GM12874 (cell line): ENCODE measurements around the gene NANOGP8.

ENCODE experiments used
- CTCF ChIP-seq: IDR thresholded peaks from 2 replicates; pipeline ENCODE4 v1.5.1; 2011; ENCODE audit warnings: low read depth, mild to moderate bottlenecking, control low read depth, low read length, moderate library complexity; ENCODE audit not compliant: insufficient read depth

The NANOGP8 gene

GRCh38 chr15:35047996-35048395 lies 37.1 kb downstream of the NANOGP8 start:
- TF ChIP-seq CTCF = no peak

- TF ChIP-seq CTCF = no peak
These were observed 37.6 kb downstream of the NANOGP8 start for GRCh38 chr15:35047528-35047927.

DNA sequence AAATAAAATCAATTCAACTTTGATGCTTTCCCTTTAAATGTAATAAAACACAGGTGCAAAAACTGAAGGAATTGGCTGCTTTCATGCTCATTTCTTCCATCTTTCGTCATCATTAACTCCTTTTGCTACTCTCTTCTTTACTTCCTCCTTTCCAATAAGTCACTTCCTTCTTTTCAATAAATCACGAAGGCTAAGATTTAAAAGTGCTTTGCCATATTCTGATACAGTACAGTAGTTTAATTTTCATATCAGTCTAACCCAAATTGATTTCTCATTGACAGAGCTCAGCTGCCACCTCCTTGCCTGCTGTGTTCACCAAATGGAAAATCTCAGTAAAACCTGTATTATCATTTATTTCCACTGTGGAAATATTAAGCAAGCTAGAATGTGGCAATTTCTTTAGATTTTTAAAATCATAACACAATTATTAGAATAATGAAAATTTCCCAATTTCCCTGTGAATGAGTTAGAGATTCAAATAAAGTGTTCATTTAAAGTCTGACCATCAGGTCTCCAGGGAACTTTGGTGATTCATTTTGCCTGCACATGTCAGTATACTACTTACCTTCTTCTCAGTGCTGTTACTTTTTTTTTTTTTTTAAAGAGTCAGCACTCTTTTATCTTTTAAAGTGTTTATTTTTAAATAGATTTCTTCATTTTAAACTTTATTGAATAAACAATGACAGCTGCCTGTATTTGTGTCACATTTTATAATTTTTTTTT lies 41.6 kb downstream of the NANOGP8 start:
- TF ChIP-seq CTCF = no peak

GRCh38 chr15:35040339-35041255 lies 44.5 kb downstream of the NANOGP8 start:
- no peak for TF ChIP-seq CTCF

DNA sequence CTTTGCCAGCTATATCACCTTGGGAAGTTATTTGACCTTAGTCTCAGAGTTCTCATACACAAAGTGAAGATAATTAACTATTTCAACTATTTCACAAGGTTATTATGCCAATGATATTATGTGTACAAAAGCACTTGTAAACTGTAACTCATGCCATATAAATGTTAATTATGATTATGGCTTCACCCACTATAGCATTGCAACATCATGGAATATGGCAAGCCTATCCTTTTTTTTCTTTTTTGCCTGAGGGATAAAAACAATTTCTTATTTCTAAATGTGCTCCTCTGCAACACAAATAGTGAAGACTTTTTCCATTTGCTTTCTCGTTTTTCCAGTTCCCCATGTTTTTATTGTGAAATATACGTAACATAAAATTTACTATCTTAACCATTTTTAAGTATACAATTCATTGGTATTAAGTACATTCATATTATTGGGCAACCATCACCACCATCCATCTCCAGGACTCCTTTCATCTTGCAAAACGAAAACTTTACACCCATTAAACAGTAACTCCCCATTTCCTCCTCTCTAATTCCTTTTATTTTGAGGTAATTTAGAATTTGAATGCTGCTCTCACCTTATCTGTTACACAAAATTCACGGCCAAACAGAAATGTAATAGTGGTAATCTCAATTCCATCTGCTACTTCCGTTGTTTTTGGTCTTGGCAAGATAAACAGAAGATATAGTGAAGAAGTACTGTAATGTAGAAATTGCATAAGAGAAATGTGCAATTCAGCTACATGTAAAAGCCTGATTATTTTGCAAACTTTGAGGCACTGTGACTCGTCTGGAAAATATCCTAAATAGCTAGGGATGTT lies 46.3 kb downstream of the NANOGP8 start:
- no peak for TF ChIP-seq CTCF
